K562 (cell line): ENCODE measurements around the gene TET2. TPM values are rescaled to one million over a fixed set of nuclear protein-coding genes. Genes with fewer than 3 reads are reported as not detected.
A peak's percentile ranks its signal among the peaks of the same experiment; 100 is the strongest.

Experiments used
- ATAC-seq: fragments of 200-7000 bp; cut with Tn5 transposase; 3 replicates; pipeline ENCODE4 v1.9.1; 2020; ENCODE audit warnings: moderate library complexity
- BruUV-seq: library from RNA; stranded (reverse); fragments of 400-500 nt; replicated peaks from 2 replicates; lab custom pipeline; 2021; lab: Mats Ljungman, UMichigan
- CTCF ChIA-PET: fragments of 300-600 bp; formaldehyde crosslinking; extraction: SDS; loops from one replicate; lab custom pipeline; 2021; ENCODE audit warnings: low intra/inter-chr PET ratio; lab: Yijun Ruan, JAX
- POLR2A ChIA-PET: fragments of 300-600, 350-650 bp; sonication (Branson Sonifier 250); formaldehyde crosslinking; extraction: SDS; loops from one replicate; lab custom pipeline; 2021; ENCODE audit warnings: antibody characterized with exemption, inconsistent platforms; lab: Yijun Ruan, JAX
- DNase-seq, 4 experiments: peaks; one replicate each; pipeline versions ENCODE4 v3.0.0 to v3.0.0-alpha.2; 2011 to 2018; ENCODE audit warnings: low spot score in 3 of 4, mixed read lengths in 3 of 4; ENCODE audit errors: extremely low read depth in 1 of 4
- FAIRE-seq: peaks from 2 replicates; lab custom pipeline; 2011; peaks lifted over from hg19 to GRCh38; lab: Jason Lieb, UNC
- H2AFZ ChIP-seq: 2 replicates; pipeline ENCODE4 v1.6.0; 2011; ENCODE audit warnings: low read depth, low read length, control low read depth, inconsistent platforms
- H3K27ac ChIP-seq: fragments of 200-600 bp; 3 replicates; pipeline ENCODE4 v1.8.0; 2011; ENCODE audit warnings: low read depth, mild to moderate bottlenecking, control low read depth, inconsistent platforms, low read length, moderate library complexity, mixed read lengths; ENCODE audit errors: extremely low read depth
- H3K27me3 ChIP-seq, 2 experiments: fragments of 300-600 bp in 1 of 2; 2 replicates in 1 of 2; 3 replicates in 1 of 2; pipeline versions ENCODE4 v1.6.0 to v1.8.0; 2011; ENCODE audit warnings: inconsistent platforms in 2 of 2, low read length in 2 of 2, mild to moderate bottlenecking in 1 of 2, mixed read lengths in 1 of 2, moderate library complexity in 1 of 2; ENCODE audit not compliant: control insufficient read depth in 2 of 2, insufficient read depth in 2 of 2
- H3K36me3 ChIP-seq: fragments of 300-600 bp; 3 replicates; pipeline ENCODE4 v1.8.0; 2011; ENCODE audit warnings: mild to moderate bottlenecking, low read length, inconsistent platforms; ENCODE audit not compliant: control insufficient read depth, insufficient read depth
- H3K4me1 ChIP-seq, 2 experiments: fragments of 200-600 bp in 1 of 2; replicated peaks in 1 of 2; 2 replicates in 1 of 2; 3 replicates in 1 of 2; pipeline versions ENCODE4 v1.5.1 to v1.8.0; 2011; ENCODE audit warnings: inconsistent platforms in 2 of 2, low read length in 2 of 2, mild to moderate bottlenecking in 1 of 2, mixed read lengths in 1 of 2, moderate library complexity in 1 of 2; ENCODE audit not compliant: control insufficient read depth in 2 of 2, insufficient read depth in 2 of 2
- H3K4me2 ChIP-seq: 2 replicates; pipeline ENCODE4 v1.6.1; 2011; ENCODE audit warnings: low read length, control low read depth, inconsistent platforms, mixed read lengths; ENCODE audit not compliant: insufficient read depth
- H3K4me3 ChIP-seq: fragments of 200-600 bp; sonication (generic), shearing (Covaris generic); 2 replicates; pipeline ENCODE4 v1.5.1; 2016; ENCODE audit warnings: control low read depth, inconsistent platforms
- H3K79me2 ChIP-seq: fragments of 200-600 bp; 3 replicates; pipeline ENCODE4 v1.8.0; 2011; ENCODE audit warnings: low read length, inconsistent platforms; ENCODE audit not compliant: control insufficient read depth, insufficient read depth
- H3K9ac ChIP-seq, 2 experiments: 2 replicates each; pipeline versions ENCODE4 v1.6.0 to v1.6.1; 2011; ENCODE audit warnings: low read depth in 2 of 2, low read length in 2 of 2, control low read depth in 1 of 2, inconsistent platforms in 1 of 2, mild to moderate bottlenecking in 1 of 2, mixed read lengths in 1 of 2; ENCODE audit not compliant: insufficient read depth in 1 of 2
- H3K9me1 ChIP-seq: one replicate; pipeline ENCODE4 v1.6.0; 2011; ENCODE audit warnings: inconsistent platforms, mild to moderate bottlenecking, low read length, moderate library complexity; ENCODE audit not compliant: control insufficient read depth, insufficient read depth
- H3K9me3 ChIP-seq: replicated peaks from 2 replicates; pipeline ENCODE4 v1.5.1; 2011; ENCODE audit warnings: low read depth, low read length, inconsistent platforms; ENCODE audit not compliant: control insufficient read depth, insufficient read depth
- H4K20me1 ChIP-seq: replicated peaks from 2 replicates; pipeline ENCODE4 v1.6.1; 2011; ENCODE audit warnings: low read length, inconsistent platforms, mixed read lengths; ENCODE audit not compliant: control insufficient read depth, insufficient read depth
- AFF4 ChIP-seq: sonication (generic); formaldehyde crosslinking; IDR thresholded peaks from 2 replicates; pipeline ENCODE4 v1.8.0; 2023; ENCODE audit warnings: mild to moderate bottlenecking, missing genetic modification reagents
- CTBP1 ChIP-seq: fragments of 450-650 bp; IDR thresholded peaks from 2 replicates; pipeline ENCODE4 v1.6.1; 2016; ENCODE audit warnings: borderline replicate concordance
- FOSL1 ChIP-seq: fragments of 200-800 bp; sonication (Bioruptor generic); conservative IDR thresholded peaks from 2 replicates; pipeline ENCODE4 v1.6.1; 2016; ENCODE audit warnings: missing genetic modification characterization, missing compliant biosample characterization
- HDAC8 ChIP-seq: fragments of 450-650 bp; IDR thresholded peaks from 2 replicates; pipeline ENCODE4 v1.6.1; 2016; ENCODE audit warnings: mild to moderate bottlenecking, missing genetic modification characterization, moderate library complexity, missing compliant biosample characterization
- JUND ChIP-seq, 2 experiments: IDR thresholded peaks; 2 replicates in 1 of 2; 3 replicates in 1 of 2; pipeline ENCODE4 v1.6.1; 2011; ENCODE audit warnings: borderline replicate concordance in 2 of 2, low read depth in 2 of 2, low read length in 2 of 2, improper control_type of control experiment in 1 of 2, missing biosample characterization in 1 of 2, missing genetic modification characterization in 1 of 2, missing genetic modification reagents in 1 of 2
- KDM2B ChIP-seq: fragments of 250-450 bp; sonication (Bioruptor Pico); IDR thresholded peaks from 2 replicates; pipeline ENCODE4 v1.8.0; 2021; ENCODE audit warnings: mild to moderate bottlenecking, moderate library complexity
- KHSRP ChIP-seq: fragments of 450-650 bp; IDR thresholded peaks from 2 replicates; pipeline ENCODE4 v1.6.1; 2017
- NCOR1 ChIP-seq: fragments of 450-650 bp; IDR thresholded peaks from 2 replicates; pipeline ENCODE4 v1.6.1; 2016; ENCODE audit warnings: mild to moderate bottlenecking, moderate library complexity
- NFRKB ChIP-seq: fragments of 450-650 bp; IDR thresholded peaks from 2 replicates; pipeline ENCODE4 v1.6.1; 2016; ENCODE audit warnings: low read depth
- SIN3B ChIP-seq: fragments of 450-650 bp; IDR thresholded peaks from 2 replicates; pipeline ENCODE4 v1.6.1; 2017; ENCODE audit warnings: low read depth, mild to moderate bottlenecking, moderate library complexity
- SMAD4 ChIP-seq: fragments of 250-450 bp; sonication (Bioruptor Pico); conservative IDR thresholded peaks from 2 replicates; pipeline ENCODE4 v1.8.0; 2021; ENCODE audit warnings: inconsistent platforms, mild to moderate bottlenecking, moderate library complexity
- TRIM25 ChIP-seq: fragments of 450-650 bp; IDR thresholded peaks from 2 replicates; pipeline ENCODE4 v1.7.0; 2016; ENCODE audit warnings: borderline replicate concordance
- ZNF398 ChIP-seq: fragments of 250-450 bp; sonication (Bioruptor Pico); IDR thresholded peaks from 2 replicates; pipeline ENCODE4 v1.8.0; 2021; ENCODE audit warnings: moderate library complexity, mild to moderate bottlenecking, inconsistent platforms
- ZNF668 ChIP-seq: fragments of 250-450 bp; sonication (Bioruptor Pico); IDR thresholded peaks from 2 replicates; pipeline ENCODE4 v1.8.0; 2022; ENCODE audit warnings: mild to moderate bottlenecking, inconsistent platforms
- ZNF830 ChIP-seq: fragments of 250-450 bp; sonication (Bioruptor Pico); IDR thresholded peaks from 2 replicates; pipeline ENCODE4 v1.5.0; 2021; ENCODE audit warnings: mild to moderate bottlenecking
- WGBS: fragments of 100-300 bp; shearing (Covaris generic); methylation state at CpG from one replicate; pipeline ENCODE4 v1.1.6; 2016; ENCODE audit warnings: low coverage, mixed read lengths; ENCODE audit not compliant: insufficient coverage; ENCODE audit errors: missing lambda C conversion rate; 5-methylcytosine and 5-hydroxymethylcytosine counted together
- in situ Hi-C: fragments of 300-500 bp; cut with MboI; formaldehyde crosslinking; loops from 4 replicates; pipeline ENCODE4 v1.15.0; 2018; ENCODE audit warnings: inconsistent platforms, mixed read lengths
- intact Hi-C: fragments of 100-400 bp; cut with micrococcal nuclease; formaldehyde crosslinking; loops from 2 replicates; pipeline ENCODE4 v1.14.2; 2022
- polyA plus RNA-seq, 8 experiments: library from polyadenylated mRNA; depleted of rRNA in 4 of 8; stranded (reverse) in 5 of 8; unstranded in 3 of 8; fragments of >200 nt; fragmentation: Nextera tagmentation in 2 of 8; fragmentation: Illumina TruSeq in 1 of 8; extraction: Ambion mirVana in 2 of 8; extraction: Trizol in 1 of 8; gene quantifications; 2 replicates each; pipeline versions ENCODE4 v1.2.1 to v1.2.3, GENCODE V29; 2011 to 2014; ENCODE audit warnings: inconsistent platforms in 1 of 8, missing spikeins in 1 of 8
- total RNA-seq, 7 experiments: library from RNA; depleted of rRNA in 6 of 7; stranded (reverse); fragments of >200 nt in 6 of 7; fragmentation: Illumina TruSeq in 2 of 7; extraction: Trizol in 2 of 7; gene quantifications; 2 replicates each; pipeline versions ENCODE4 v1.2.1 to v1.2.3, GENCODE V29; 2011 to 2021; ENCODE audit warnings: low replicate concordance in 1 of 7

Gene TET2
- total and polyA plus RNA-seq, 9 of the 15 experiments (the other 6 are each of a cell fraction or from before 2014, with no cell fraction given), result 0.80 to 11.1 (median 4.9) TPM

GRCh38 chr4:105133976-105134375 lies 12.7 kb upstream of the TET2 start (continued):
- TF ChIP-seq NCOR1 (no peak), ZNF398 (CRISPR knock-in tag) (no peak)

GRCh38 chr4:105135785-105136184 lies 10.9 kb upstream of the TET2 start:
- POLR2A ChIA-PET, result no interaction called here
- 6% methylated on average over 2 of the region's 2 CpGs for WGBS
- FAIRE-seq (no peak), ATAC-seq (peak; percentile 56; the same call in 2 of the 3 replicates), DNase-seq (peak in 1 of 4 experiments; percentile 10)
- H2AFZ ChIP-seq, result 0 out of 2 replicates have a peak overlapping the region, but pooled peaks have one; percentile 40
- in situ Hi-C loops (no loop called here), intact Hi-C loops (no loop called here)
- H3K27me3 ChIP-seq, result no peaks in the 10 kb centered on the region; a peak in 1 of 5 replicates
- no peaks in the 10 kb centered on the region for H4K20me1 ChIP-seq
- CTCF ChIA-PET, result no interaction called here
- H3K79me2 ChIP-seq, result no peaks in the 10 kb centered on the region
- no peaks in the 10 kb centered on the region for H3K9me3 ChIP-seq
- H3K9me1 ChIP-seq, result no peaks in the 10 kb centered on the region
- H3K36me3 ChIP-seq, result no peaks in the 10 kb centered on the region
- no peak overlapping the region for H3K4me2 ChIP-seq
- H3K4me3 ChIP-seq, result no peak overlapping the region
- no TSS peak for BruUV-seq
- no peak overlapping the region for H3K27ac ChIP-seq
- no peaks in the 10 kb centered on the region; a peak in 1 of 5 replicates for H3K4me1 ChIP-seq
- H3K9ac ChIP-seq, result no peak overlapping the region
- no peak for TF ChIP-seq JUND (IDR thresholded peaks at IDR 0.05; ENCODE audit: borderline replicate concordance, low read depth, low read length)
- TF ChIP-seq JUND (tag; IDR thresholded peaks at IDR 0.05; ENCODE audit: borderline replicate concordance, low read depth, low read length), result no peak
- no peak for TF ChIP-seq AFF4
- TF ChIP-seq KDM2B (CRISPR knock-in tag), result no peak
- TF ChIP-seq NFRKB, result no peak
- no peak for TF ChIP-seq ZNF668
- no peak for TF ChIP-seq KHSRP
- no peak for TF ChIP-seq SIN3B
- no peak for TF ChIP-seq HDAC8 (tag)
- peak; percentile 24; the same call in 1 of the 2 replicates for TF ChIP-seq CTBP1
- TF ChIP-seq ZNF830, result no peak
- TF ChIP-seq FOSL1, result no peak
- no peak for TF ChIP-seq TRIM25
- no peak for TF ChIP-seq SMAD4
